Body of pancreas (tissue), 4 donors: ENCODE data around the gene SRP14. TPM values are rescaled to one million over a fixed set of nuclear protein-coding genes. Genes with fewer than 3 reads are reported as not detected.

Source experiments
- ATAC-seq: fragments of 150-250 bp; one replicate; pipeline ENCODE4 v1.9.1; 2016
- DNase-seq, 4 donors: peaks; one replicate each; pipeline ENCODE4 v3.0.0-alpha.2; 2019
- H3K27ac ChIP-seq, 4 donors: fragments of 200-600 bp; sonication (generic); 1 replicate in 3 of 4; 2 replicates in 1 of 4; pipeline versions ENCODE4 v1.5.1 to v1.6.1; 2016 to 2019; ENCODE audit warnings: mild to moderate bottlenecking in 1 of 4, mixed read lengths in 1 of 4, moderate library complexity in 1 of 4
- H3K27me3 ChIP-seq, 2 donors: fragments of 200-600 bp; sonication (generic); one replicate each; pipeline ENCODE4 v1.6.0; 2016; ENCODE audit warnings: mild to moderate bottlenecking in 1 of 2
- H3K36me3 ChIP-seq, 2 donors: fragments of 200-600 bp; sonication (generic); replicated peaks in 1 of 2; 2 replicates each; pipeline ENCODE4 v1.5.1; 2016; ENCODE audit warnings: low read depth in 2 of 2; ENCODE audit not compliant: insufficient read depth in 1 of 2
- H3K4me1 ChIP-seq: fragments of 200-600 bp; sonication (generic); one replicate; pipeline ENCODE4 v1.6.0; 2016
- H3K4me3 ChIP-seq, 2 donors: fragments of 200-600 bp; sonication (generic); 1 replicate in 1 of 2; 2 replicates in 1 of 2; pipeline ENCODE4 v1.5.1; 2016 to 2019
- H3K9me3 ChIP-seq, 3 donors: fragments of 200-600 bp; sonication (generic); 1 replicate in 2 of 3; 2 replicates in 1 of 3; pipeline ENCODE4 v1.5.1; 2016
- POLR2A ChIP-seq, 3 donors: fragments of 450-650 bp; IDR thresholded peaks; one replicate each; pipeline ENCODE4 v1.6.1; 2016; ENCODE audit warnings: antibody characterized with exemption in 3 of 3, mild to moderate bottlenecking in 2 of 3
- WGBS, 2 donors: methylation state at CpG; one replicate each; pipeline ENCODE4 v1.1.5; 2017; 5-methylcytosine and 5-hydroxymethylcytosine counted together
- intact Hi-C: fragments of 100-400 bp; cut with DNase I; formaldehyde crosslinking; loops from one replicate; pipeline ENCODE4 v1.15.1; 2023
- total RNA-seq, 2 donors: library from RNA; depleted of rRNA; stranded (reverse); fragments of >200 nt; gene quantifications; one replicate each; pipeline ENCODE4 v1.1.0, GENCODE V29; 2016
- TF ChIP-seq, protein P1 (sequence below), 7 experiments: fragments of 450-650 bp in 4 of 7; fragments of 200-600 bp in 3 of 7; sonication (generic) in 3 of 7; IDR thresholded peaks; one replicate each; pipeline ENCODE4 v1.5.1; 2016 to 2019; ENCODE audit warnings: antibody characterized with exemption in 7 of 7

The SRP14 gene
- total RNA-seq, 2 donors from 2014 or later, result 122 to 209 TPM

DNA sequence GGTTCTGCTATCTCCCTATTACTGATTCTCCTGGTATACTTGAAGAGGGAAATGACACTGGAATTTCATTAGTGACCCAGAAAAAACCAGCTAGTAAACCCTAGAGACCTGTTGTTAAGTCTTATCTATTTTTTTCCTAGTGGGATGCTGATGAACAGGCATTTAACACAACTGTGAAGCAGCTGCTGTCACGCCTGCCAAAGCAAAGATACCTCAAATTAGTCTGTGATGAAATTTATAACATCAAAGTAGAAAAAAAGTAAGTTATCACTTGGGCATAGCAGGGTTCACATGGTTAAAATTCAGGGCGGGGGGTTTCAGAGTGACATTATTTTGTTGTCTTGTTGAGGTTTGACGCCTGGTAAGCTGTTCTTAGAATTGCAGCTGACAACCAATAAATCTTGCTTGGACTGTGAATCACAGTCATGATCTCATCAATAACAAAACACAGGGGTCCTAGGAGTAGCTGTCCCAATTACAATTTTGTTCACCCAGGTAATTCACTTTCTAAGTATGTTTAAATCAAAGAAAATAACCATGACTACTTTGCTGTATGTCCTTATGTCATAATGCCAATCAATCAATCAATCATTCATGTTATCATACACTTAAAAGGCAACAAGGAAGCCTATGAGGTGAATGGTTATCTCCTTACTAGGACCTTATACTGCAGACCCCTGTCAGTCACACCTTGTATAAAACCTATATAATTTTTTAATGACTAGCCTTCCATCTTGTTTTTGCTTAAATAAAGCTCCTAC, 4.6 kb downstream of the SRP14 start:
- 72 to 84% methylated on average over 3 of the region's 3 CpGs for WGBS, 2 donors
- TF ChIP-seq, protein P1, sequence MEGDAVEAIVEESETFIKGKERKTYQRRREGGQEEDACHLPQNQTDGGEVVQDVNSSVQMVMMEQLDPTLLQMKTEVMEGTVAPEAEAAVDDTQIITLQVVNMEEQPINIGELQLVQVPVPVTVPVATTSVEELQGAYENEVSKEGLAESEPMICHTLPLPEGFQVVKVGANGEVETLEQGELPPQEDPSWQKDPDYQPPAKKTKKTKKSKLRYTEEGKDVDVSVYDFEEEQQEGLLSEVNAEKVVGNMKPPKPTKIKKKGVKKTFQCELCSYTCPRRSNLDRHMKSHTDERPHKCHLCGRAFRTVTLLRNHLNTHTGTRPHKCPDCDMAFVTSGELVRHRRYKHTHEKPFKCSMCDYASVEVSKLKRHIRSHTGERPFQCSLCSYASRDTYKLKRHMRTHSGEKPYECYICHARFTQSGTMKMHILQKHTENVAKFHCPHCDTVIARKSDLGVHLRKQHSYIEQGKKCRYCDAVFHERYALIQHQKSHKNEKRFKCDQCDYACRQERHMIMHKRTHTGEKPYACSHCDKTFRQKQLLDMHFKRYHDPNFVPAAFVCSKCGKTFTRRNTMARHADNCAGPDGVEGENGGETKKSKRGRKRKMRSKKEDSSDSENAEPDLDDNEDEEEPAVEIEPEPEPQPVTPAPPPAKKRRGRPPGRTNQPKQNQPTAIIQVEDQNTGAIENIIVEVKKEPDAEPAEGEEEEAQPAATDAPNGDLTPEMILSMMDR (IDR thresholded peaks at IDR 0.05), result no peak
- TF ChIP-seq POLR2A (IDR thresholded peaks at IDR 0.05), result no peak
- H3K9me3 ChIP-seq, result no peaks in the 10 kb centered on the region
- H3K4me1 ChIP-seq, result peaks cover 18% of the 10 kb centered on the region
- H3K27ac ChIP-seq, result no peak overlapping the region
- H3K4me3 ChIP-seq, result no peak overlapping the region
- DNase-seq, result no peak
- peaks cover 11 to 32% of the 10 kb centered on the region in 2 donors for H3K36me3 ChIP-seq
- no peaks in the 10 kb centered on the region for H3K27me3 ChIP-seq
- intact Hi-C loops, result no loop called here
- no peak for ATAC-seq

DNA sequence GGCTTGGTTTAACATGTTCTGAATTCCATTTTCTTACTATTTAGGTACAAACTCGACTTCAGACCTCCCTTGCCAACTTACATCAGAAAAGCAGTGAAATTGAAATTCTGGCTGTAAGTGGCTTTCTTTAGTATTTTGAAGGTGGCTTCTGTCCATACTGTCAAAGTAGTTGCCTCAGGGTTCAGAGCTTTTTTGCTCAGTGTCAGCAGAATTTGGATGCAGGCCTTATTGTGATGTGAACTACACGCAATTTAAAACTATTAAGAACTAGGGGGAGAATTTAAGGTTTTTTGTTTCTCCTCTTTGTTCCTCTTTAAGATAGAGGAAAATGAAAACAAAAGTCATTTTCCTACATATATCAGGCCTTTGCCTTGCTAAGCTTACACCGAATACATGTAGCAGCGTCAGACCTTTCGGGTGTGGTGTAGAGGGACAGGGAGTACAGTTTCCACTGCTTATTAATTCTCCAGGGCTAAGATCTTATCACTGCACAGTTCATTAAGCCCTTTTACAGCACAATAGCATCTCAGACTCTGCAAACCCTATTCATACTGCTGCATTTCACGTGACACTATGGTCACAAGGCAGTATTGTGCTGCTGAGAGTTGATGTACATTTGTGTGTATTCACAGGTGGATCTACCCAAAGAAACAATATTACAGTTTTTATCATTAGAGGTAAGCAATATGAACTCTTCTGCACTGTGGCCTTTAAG, 6.7 kb downstream of the SRP14 start:
- Histone ChIP-seq H3K4me1 (peaks cover 9% of the 10 kb centered on the region), H3K27me3 (no peaks in the 10 kb centered on the region), H3K27ac (no peak overlapping the region), H3K36me3 (peaks cover 11 to 34% of the 10 kb centered on the region in 2 donors), H3K9me3 (no peaks in the 10 kb centered on the region), H3K4me3 (no peak overlapping the region)
- intact Hi-C loops, result no loop called here
- ATAC-seq, result no peak
- WGBS, 2 donors, result 79 to 86% methylated on average over 6 of the region's 6 CpGs
- TF ChIP-seq, protein P1 (IDR thresholded peaks at IDR 0.05), result no peak
- no peak for TF ChIP-seq POLR2A (IDR thresholded peaks at IDR 0.05)
- no peak for DNase-seq

DNA sequence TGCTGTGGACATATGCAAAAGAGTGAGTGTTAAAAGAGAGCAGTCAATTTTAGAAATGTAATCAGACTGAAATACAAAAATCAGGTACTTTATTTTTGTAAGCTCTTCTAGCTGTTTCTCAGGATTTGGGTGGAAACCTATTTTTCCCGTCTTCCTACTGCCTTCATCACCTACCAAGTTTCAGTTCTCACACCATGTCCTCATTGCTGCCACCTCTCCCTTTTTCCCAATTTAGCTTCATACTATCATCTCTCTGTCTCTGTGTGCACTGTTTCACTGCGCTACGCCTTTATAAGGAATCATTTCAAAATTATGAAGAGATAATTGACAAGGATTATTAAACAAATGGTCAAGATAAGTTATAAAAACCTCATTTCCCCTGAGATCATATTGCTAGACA, 7.7 kb downstream of the SRP14 start:
- Histone ChIP-seq H3K4me1 (peaks cover 1% of the 10 kb centered on the region), H3K27ac (no peak overlapping the region), H3K4me3 (no peak overlapping the region), H3K27me3 (no peaks in the 10 kb centered on the region), H3K36me3 (peaks cover 10 to 40% of the 10 kb centered on the region in 2 donors), H3K9me3 (no peaks in the 10 kb centered on the region)
- WGBS, 2 donors, result 87 to 88% methylated on average over 3 of the region's 3 CpGs
- intact Hi-C loops, result no loop called here
- no peak for DNase-seq
- ATAC-seq, result no peak
- TF ChIP-seq, protein P1 (IDR thresholded peaks at IDR 0.05), result no peak
- no peak for TF ChIP-seq POLR2A (IDR thresholded peaks at IDR 0.05)

DNA sequence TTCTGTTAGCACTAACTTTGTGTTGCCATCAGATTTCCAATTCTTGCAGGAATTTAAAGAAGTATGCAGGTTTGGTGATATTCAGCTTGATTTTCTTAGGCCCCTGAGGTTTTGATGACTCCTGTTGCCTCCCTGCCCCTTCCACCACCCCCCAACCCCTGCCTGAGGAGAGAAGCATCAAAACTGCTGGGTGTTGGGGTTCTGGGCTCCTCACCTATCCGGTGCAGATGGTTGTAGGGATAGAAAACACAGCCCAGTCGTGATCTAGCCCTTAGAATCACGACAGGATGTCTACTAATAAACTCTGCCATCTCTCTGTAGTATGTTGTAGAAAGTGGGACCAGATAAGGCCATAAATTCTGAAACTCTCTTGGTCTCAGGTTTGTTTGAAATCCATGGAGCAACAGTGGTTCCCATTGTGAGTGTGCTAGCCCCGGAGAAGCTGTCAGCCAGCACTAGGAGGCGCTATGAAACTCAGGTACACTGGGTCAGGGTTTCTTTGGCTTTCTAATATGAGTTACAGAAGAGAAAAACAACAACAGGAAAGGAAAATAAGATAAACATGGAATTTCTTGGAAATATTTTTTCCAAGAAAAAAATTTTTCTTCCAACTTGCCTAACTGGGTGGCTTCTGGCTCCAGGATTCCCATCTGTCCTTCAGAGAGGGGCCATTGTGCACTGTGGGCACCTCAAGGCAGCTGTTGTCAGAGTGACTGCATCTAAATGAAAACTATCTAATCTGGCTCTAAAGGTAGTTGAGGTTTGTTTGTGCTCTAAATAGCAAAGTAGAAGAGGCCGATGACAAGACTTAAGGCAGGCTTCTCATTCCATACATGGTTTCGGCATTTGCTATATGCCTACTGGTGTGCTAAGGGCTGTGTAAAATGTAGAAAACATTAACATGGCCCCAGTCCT, 8.7 kb downstream of the SRP14 start:
- Histone ChIP-seq H3K4me1 (no peaks in the 10 kb centered on the region), H3K27me3 (no peaks in the 10 kb centered on the region), H3K4me3 (no peak overlapping the region), H3K9me3 (no peaks in the 10 kb centered on the region), H3K27ac (no peak overlapping the region), H3K36me3 (peaks cover 5 to 35% of the 10 kb centered on the region in 2 donors)
- peak; percentile 63 for ATAC-seq
- DNase-seq, result peak in 2 of 4 donors; percentile 43 to 59
- 58 to 67% methylated on average over 7 of the region's 7 CpGs for whole genome bisulfite sequencing, 2 donors
- intact Hi-C loops, result no loop called here
- TF ChIP-seq, protein P1 (IDR thresholded peaks at IDR 0.05), result peak in 6 of 7 experiments; percentile 31 to 47 (median 40)
- TF ChIP-seq POLR2A (IDR thresholded peaks at IDR 0.05), result no peak
